Mesendoderm (in vitro differentiated cells): ENCODE results near the gene AGTR2.

ENCODE experiments used
- DNase-seq: peaks from one replicate; pipeline ENCODE4 v3.0.0; 2013
- H2AK5ac ChIP-seq: 2 replicates; pipeline ENCODE4 v1.6.1; 2013; ENCODE audit warnings: low read length, inconsistent platforms
- H2BK120ac ChIP-seq: 2 replicates; pipeline ENCODE4 v1.6.1; 2013; ENCODE audit warnings: low read depth, mild to moderate bottlenecking, low read length, moderate library complexity, mixed read lengths
- H2BK15ac ChIP-seq: replicated peaks from 2 replicates; pipeline ENCODE4 v1.6.1; 2013; ENCODE audit warnings: low read depth, mild to moderate bottlenecking, moderate library complexity
- H2BK5ac ChIP-seq: 2 replicates; pipeline ENCODE4 v1.6.1; 2013; ENCODE audit warnings: low read length, inconsistent platforms
- H3K18ac ChIP-seq: 2 replicates; pipeline ENCODE4 v1.6.1; 2013; ENCODE audit warnings: mild to moderate bottlenecking, low read length, mixed read lengths
- H3K23ac ChIP-seq: one replicate; pipeline ENCODE4 v1.6.1; 2013; ENCODE audit warnings: low read length
- H3K27ac ChIP-seq: 2 replicates; pipeline ENCODE4 v1.5.1; 2013; ENCODE audit warnings: low read depth, mild to moderate bottlenecking, inconsistent platforms, low read length, moderate library complexity
- H3K27me3 ChIP-seq: 2 replicates; pipeline ENCODE4 v1.6.1; 2013; ENCODE audit warnings: low read length, control low read depth, mild to moderate bottlenecking, inconsistent platforms; ENCODE audit not compliant: insufficient read depth, poor library complexity
- H3K36me3 ChIP-seq: 2 replicates; pipeline ENCODE4 v1.6.1; 2013; ENCODE audit warnings: low read length, inconsistent platforms; ENCODE audit not compliant: control insufficient read depth, insufficient read depth
- H3K4ac ChIP-seq: one replicate; pipeline ENCODE4 v1.6.1; 2013; ENCODE audit warnings: low read depth, mild to moderate bottlenecking, low read length, moderate library complexity
- H3K4me1 ChIP-seq: 2 replicates; pipeline ENCODE4 v1.6.1; 2013; ENCODE audit warnings: low read depth, low read length, inconsistent platforms; ENCODE audit not compliant: control insufficient read depth
- H3K4me2 ChIP-seq: 2 replicates; pipeline ENCODE4 v1.6.1; 2013; ENCODE audit warnings: low read length
- H3K4me3 ChIP-seq: 2 replicates; pipeline ENCODE4 v1.5.1; 2013; ENCODE audit warnings: mild to moderate bottlenecking, low read length
- H3K56ac ChIP-seq: one replicate; pipeline ENCODE4 v1.6.1; 2013; ENCODE audit warnings: low read length
- H3K79me1 ChIP-seq: 2 replicates; pipeline ENCODE4 v1.6.1; 2013; ENCODE audit warnings: low read length, inconsistent platforms
- H3K79me2 ChIP-seq: 2 replicates; pipeline ENCODE4 v1.6.1; 2013; ENCODE audit warnings: mild to moderate bottlenecking, low read length; ENCODE audit not compliant: control insufficient read depth, insufficient read depth
- H3K9ac ChIP-seq: 2 replicates; pipeline ENCODE4 v1.6.1; 2013; ENCODE audit warnings: low read length, inconsistent platforms
- H4K5ac ChIP-seq: one replicate; pipeline ENCODE4 v1.6.1; 2013; ENCODE audit warnings: low read length
- H4K8ac ChIP-seq: one replicate; pipeline ENCODE4 v1.6.1; 2013; ENCODE audit warnings: low read depth, mild to moderate bottlenecking, control low read depth, low read length, moderate library complexity
- WGBS: extraction: QIAGEN DNeasy Blood & Tissue Kit; methylation state at CpG from one replicate; pipeline ENCODE4 v1.1.7; 2013; ENCODE audit warnings: low lambda C conversion rate, missing lambda C conversion rate; ENCODE audit not compliant: insufficient coverage; ENCODE audit errors: extremely low coverage; 5-methylcytosine and 5-hydroxymethylcytosine counted together

AGTR2 gene

DNA sequence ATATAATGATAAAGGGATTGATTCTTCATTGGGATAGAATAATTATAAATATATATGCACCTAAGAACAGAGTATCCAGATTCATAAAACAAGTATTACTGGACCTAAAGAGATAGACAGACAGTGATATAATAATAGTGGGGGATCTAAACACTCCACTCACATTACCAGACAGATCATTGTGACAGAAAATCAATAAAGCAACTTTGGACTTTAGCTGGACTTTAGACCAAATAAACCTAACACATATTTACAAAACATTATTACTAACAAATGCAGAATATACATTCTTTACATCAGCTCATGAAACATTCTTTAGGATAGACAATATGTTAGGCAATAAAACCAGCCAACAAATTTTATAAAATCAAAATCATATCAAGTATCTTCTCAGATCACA lies 14.6 kb downstream of the AGTR2 start:
- no peak overlapping the region for H3K4ac ChIP-seq
- DNase-seq: no peak
- no peak overlapping the region for H2BK5ac ChIP-seq
- H3K27me3 ChIP-seq: no peaks in the 10 kb centered on the region
- no peak overlapping the region for H4K8ac ChIP-seq
- no peak overlapping the region for H4K5ac ChIP-seq
- no peak overlapping the region for H2BK120ac ChIP-seq
- H3K9ac ChIP-seq: no peak overlapping the region
- no peaks in the 10 kb centered on the region for H3K79me2 ChIP-seq
- H3K27ac ChIP-seq: no peak overlapping the region
- no peak overlapping the region for H3K18ac ChIP-seq
- no peaks in the 10 kb centered on the region for H3K4me1 ChIP-seq
- no peaks in the 10 kb centered on the region for H3K79me1 ChIP-seq
- no peak overlapping the region for H3K23ac ChIP-seq
- H3K4me2 ChIP-seq: no peak overlapping the region
- H3K4me3 ChIP-seq: no peak overlapping the region
- no peaks in the 10 kb centered on the region for H3K36me3 ChIP-seq
- H2AK5ac ChIP-seq: no peak overlapping the region
- H3K56ac ChIP-seq: no peak overlapping the region
- no peak overlapping the region for H2BK15ac ChIP-seq

DNA sequence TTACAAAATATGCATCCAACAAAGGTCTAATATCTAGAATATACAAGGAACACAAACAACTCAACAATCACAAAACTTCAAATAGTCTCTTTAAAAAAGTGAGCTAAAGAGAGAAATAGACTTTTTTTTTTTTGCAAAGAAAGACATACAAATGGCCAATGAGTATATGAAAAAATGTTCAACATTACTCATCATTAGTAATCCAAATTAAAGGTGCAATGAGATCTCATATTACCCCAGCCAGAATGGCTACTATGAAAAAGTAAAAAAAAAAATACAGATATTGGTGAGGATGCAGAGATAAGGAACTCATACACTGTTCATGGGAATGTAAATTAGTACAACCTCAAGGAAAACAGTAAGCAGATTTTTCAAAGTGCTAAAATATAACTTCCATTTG lies 24.1 kb downstream of the AGTR2 start:
- Histone ChIP-seq H3K9ac (no peak overlapping the region), H2AK5ac (no peak overlapping the region), H3K36me3 (no peaks in the 10 kb centered on the region), H3K56ac (no peak overlapping the region), H2BK5ac (no peak overlapping the region), H3K4me3 (no peak overlapping the region), H3K79me1 (no peaks in the 10 kb centered on the region), H3K4me1 (no peaks in the 10 kb centered on the region), H4K5ac (no peak overlapping the region), H3K79me2 (no peaks in the 10 kb centered on the region), H3K4me2 (no peak overlapping the region), H3K4ac (no peak overlapping the region), H3K23ac (no peak overlapping the region), H3K27me3 (no peaks in the 10 kb centered on the region), H2BK120ac (no peak overlapping the region), H4K8ac (no peak overlapping the region), H3K18ac (no peak overlapping the region), H2BK15ac (no peak overlapping the region), H3K27ac (no peak overlapping the region)
- DNase-seq: no peak

GRCh38 chrX:116198235-116198634 lies 27.7 kb downstream of the AGTR2 start:
- no peaks in the 10 kb centered on the region for H3K36me3 ChIP-seq
- H3K27me3 ChIP-seq: no peaks in the 10 kb centered on the region
- no peaks in the 10 kb centered on the region for H3K4me1 ChIP-seq
- no peak overlapping the region for H3K23ac ChIP-seq
- no peak overlapping the region for H3K56ac ChIP-seq
- H3K18ac ChIP-seq: no peak overlapping the region
- no peak overlapping the region for H3K4me2 ChIP-seq
- WGBS: no CpG with 5 or more reads among the region's 3 CpGs
- H3K9ac ChIP-seq: no peak overlapping the region
- no peaks in the 10 kb centered on the region for H3K79me2 ChIP-seq
- H3K4me3 ChIP-seq: no peak overlapping the region
- H2BK5ac ChIP-seq: no peak overlapping the region
- no peaks in the 10 kb centered on the region for H3K79me1 ChIP-seq
- H4K5ac ChIP-seq: no peak overlapping the region
- H2BK120ac ChIP-seq: no peak overlapping the region
- no peak for DNase-seq
- H2BK15ac ChIP-seq: no peak overlapping the region
- H2AK5ac ChIP-seq: no peak overlapping the region
- H4K8ac ChIP-seq: no peak overlapping the region
- no peak overlapping the region for H3K4ac ChIP-seq
- no peak overlapping the region for H3K27ac ChIP-seq

- Histone ChIP-seq H3K27ac (no peak overlapping the region), H4K5ac (no peak overlapping the region), H3K4ac (no peak overlapping the region), H3K9ac (no peak overlapping the region), H3K4me1 (no peaks in the 10 kb centered on the region), H3K4me2 (no peak overlapping the region), H3K56ac (no peak overlapping the region), H2BK5ac (no peak overlapping the region), H2AK5ac (no peak overlapping the region), H2BK15ac (no peak overlapping the region), H2BK120ac (no peak overlapping the region), H3K36me3 (no peaks in the 10 kb centered on the region), H3K27me3 (no peaks in the 10 kb centered on the region), H3K23ac (no peak overlapping the region), H3K4me3 (no peak overlapping the region), H3K79me1 (no peaks in the 10 kb centered on the region), H4K8ac (no peak overlapping the region), H3K79me2 (no peaks in the 10 kb centered on the region), H3K18ac (no peak overlapping the region)
- peak; percentile 25 for DNase-seq
- no CpG with 5 or more reads among the region's 3 CpGs for WGBS
Observed at GRCh38 chrX:116198810-116199209, 28.3 kb downstream of the AGTR2 start.

DNA sequence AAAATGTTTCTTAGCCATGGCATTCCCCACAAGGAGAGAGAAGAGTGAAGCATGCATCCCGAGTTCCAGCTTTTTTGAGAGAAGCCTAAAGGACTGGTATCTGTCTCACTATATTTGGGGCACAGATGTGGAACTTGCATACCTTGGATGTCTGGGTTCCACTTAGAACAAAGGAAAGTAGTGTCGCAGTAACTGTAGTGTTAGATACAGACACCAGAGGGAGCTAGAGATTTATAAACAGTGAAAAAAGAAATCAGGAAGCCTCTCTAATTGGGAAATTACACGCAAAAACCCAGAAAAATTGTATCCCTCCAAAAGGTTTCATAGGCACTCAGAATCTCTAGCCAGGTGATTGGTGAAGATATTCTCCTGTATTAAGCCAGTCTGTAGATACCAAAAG lies 34.4 kb downstream of the AGTR2 start:
- Histone ChIP-seq H3K18ac (no peak overlapping the region), H3K23ac (no peak overlapping the region), H3K27ac (no peak overlapping the region), H3K4me3 (no peak overlapping the region), H3K4me2 (no peak overlapping the region), H3K4me1 (no peaks in the 10 kb centered on the region), H3K36me3 (no peaks in the 10 kb centered on the region), H3K56ac (no peak overlapping the region), H4K5ac (no peak overlapping the region), H3K79me2 (no peaks in the 10 kb centered on the region), H2BK120ac (no peak overlapping the region), H2AK5ac (no peak overlapping the region), H4K8ac (no peak overlapping the region), H2BK5ac (no peak overlapping the region), H3K4ac (no peak overlapping the region), H3K79me1 (no peaks in the 10 kb centered on the region), H3K27me3 (no peaks in the 10 kb centered on the region), H3K9ac (no peak overlapping the region), H2BK15ac (no peak overlapping the region)
- DNase-seq: peak; percentile 31
- no CpG with 5 or more reads among the region's 3 CpGs for WGBS

GRCh38 chrX:116213262-116213661 lies 42.7 kb downstream of the AGTR2 start:
- no peak for DNase-seq
- Histone ChIP-seq H3K18ac (no peak overlapping the region), H2AK5ac (no peak overlapping the region), H3K23ac (no peak overlapping the region), H3K79me1 (no peaks in the 10 kb centered on the region), H3K56ac (no peak overlapping the region), H2BK15ac (no peak overlapping the region), H2BK120ac (no peak overlapping the region), H4K5ac (no peak overlapping the region), H3K4ac (no peak overlapping the region), H3K4me1 (no peaks in the 10 kb centered on the region), H3K4me3 (no peak overlapping the region), H3K9ac (no peak overlapping the region), H3K36me3 (no peaks in the 10 kb centered on the region), H3K4me2 (no peak overlapping the region), H3K27ac (no peak overlapping the region), H3K79me2 (no peaks in the 10 kb centered on the region), H4K8ac (no peak overlapping the region), H2BK5ac (no peak overlapping the region), H3K27me3 (no peaks in the 10 kb centered on the region)
